Activated T-helper 9 cell treated with anti-CD3 and anti-CD28 coated beads, Interleukin-2, amount 50 U/mL, for 16 hours (primary cell): ENCODE data around the gene GREM2.

Source experiments
- DNase-seq: peaks from one replicate; pipeline ENCODE4 v3.0.0-alpha.2; 2020; ENCODE audit warnings: low read depth

The GREM2 gene

GRCh38 chr1:240555524-240555923, 56.4 kb downstream of the GREM2 start:
- DNase-seq, result no peak

DNA sequence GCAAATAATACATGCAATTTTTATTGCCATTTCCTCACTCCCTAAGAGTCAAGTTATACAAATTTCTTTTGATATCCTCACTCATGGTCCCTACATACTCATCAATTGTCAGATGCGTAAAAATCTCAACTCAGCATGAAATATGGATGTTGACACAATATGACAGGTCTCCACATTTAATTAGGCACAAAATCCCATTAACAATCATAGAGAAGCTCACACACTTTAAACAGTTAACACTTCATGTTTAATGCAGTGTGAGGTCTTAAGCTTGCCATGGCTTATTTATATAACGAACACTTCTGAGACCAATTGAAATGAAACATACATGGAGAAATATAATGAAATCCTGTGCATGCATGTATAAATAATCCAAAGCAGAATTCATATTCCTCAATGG, 58.6 kb downstream of the GREM2 start:
- DNase-seq, result no peak

GRCh38 chr1:240539769-240540414, 72.1 kb downstream of the GREM2 start:
- no peak for DNase-seq

DNA sequence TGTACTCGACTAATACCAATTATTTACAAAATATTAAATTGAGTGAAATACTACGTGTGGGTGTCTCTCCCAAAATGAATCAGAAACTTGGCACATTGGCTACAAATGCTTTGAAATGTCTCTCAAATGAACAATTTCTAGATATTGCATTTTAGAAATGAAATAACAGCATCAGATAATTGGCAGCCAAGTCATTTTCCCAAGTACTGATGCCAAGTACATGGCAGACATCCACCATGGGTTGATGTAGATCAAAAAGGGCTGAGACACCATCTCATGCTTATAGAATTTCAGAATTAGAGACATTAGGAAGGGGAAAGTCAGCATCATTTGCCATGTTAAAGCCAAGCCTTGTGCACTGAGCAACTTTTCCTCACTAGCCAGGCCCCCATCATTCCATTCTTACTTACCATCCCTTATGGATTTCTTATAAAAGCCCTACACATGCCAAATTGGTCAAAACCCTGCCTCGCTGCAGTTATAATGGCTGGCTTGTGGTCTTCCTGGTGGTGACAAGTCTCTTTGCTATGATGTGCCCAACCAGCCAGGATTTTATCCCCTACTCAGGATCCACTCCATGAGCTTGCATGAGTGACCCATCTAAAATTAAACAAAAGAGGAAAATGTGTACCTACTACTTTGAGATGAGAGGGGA, 73.1 kb downstream of the GREM2 start:
- DNase-seq, result no peak

GRCh38 chr1:240533154-240533780, 78.7 kb downstream of the GREM2 start:
- DNase-seq, result no peak

- no peak for DNase-seq
Measured at GRCh38 chr1:240528591-240528990, 83.4 kb downstream of the GREM2 start.

DNA sequence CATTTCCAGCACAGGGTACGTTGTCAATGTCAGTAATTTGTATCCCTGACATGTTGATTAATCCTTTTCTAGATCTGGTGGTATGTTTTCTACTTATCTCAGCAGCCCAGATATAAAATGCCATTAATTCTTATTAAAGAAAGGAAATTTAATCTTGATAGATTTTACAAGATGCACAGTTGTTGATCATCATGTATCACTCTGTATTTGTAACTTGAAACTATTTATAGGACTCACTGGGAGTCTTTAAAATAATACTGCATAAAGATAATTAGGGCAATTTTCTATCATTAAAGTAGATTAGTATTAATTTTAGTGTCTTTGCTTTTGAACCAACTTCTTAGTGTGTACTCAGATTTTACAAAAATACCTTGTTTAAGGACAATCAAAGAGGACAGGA, 84.9 kb downstream of the GREM2 start:
- DNase-seq, result no peak

- no peak for DNase-seq
Measured at GRCh38 chr1:240526312-240526711, 85.6 kb downstream of the GREM2 start.

DNA sequence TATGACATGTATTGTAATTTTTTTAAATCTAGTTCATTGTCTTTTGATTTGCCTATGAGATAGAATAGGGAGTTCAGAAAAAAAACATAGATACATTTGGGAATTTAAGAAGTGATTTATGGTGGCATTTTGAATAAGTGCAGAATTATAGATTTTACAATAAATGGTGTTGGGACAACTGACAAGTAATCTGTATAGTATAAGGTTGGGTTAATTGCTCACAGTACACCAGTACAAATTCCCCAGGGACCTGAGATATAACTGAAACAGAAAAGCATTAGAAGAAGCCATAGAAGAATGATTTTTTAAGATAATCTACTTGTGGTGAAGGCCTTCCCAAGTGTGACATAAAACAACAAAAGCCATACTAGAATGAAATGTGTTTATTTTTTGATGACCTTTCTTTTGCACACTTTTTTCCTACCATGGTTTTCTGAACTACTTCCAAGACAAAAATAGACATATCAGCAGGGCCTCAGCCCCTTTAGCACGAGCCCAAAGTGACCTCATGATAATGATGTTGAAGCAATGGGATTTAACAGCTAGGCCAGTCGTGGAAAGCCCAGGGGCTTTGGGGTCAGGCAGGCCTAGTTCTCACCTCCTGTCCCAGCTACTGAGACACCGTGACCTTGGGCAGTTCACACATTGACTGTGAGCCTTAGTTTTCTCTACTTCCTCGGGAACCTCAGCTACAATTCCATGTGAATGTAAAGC, 87.4 kb downstream of the GREM2 start:
- no peak for DNase-seq

GRCh38 chr1:240522122-240522822, 89.7 kb downstream of the GREM2 start:
- DNase-seq, result no peak

GRCh38 chr1:240517891-240518290, 94.1 kb downstream of the GREM2 start:
- no peak for DNase-seq

DNA sequence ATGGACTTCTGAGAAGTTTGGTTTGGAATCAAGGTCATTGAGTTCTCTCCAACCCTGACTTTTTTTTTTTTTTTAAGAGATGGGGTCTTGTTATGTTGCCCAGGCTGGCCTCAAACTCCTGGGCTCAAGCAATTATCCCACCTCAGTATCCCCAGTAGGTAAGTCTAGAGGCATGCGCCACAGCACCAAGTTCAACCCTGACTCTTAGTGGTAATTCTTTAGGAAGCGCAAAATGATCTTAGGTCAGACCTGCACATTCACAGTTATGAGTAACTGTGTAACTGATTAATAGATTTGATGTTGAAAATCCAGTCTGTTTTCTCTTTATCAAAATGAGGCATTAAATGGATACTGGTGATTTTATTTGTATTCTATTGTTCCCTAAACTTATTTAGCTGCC, 95.9 kb downstream of the GREM2 start:
- no peak for DNase-seq

GRCh38 chr1:240515505-240515904, 96.5 kb downstream of the GREM2 start:
- DNase-seq, result no peak

DNA sequence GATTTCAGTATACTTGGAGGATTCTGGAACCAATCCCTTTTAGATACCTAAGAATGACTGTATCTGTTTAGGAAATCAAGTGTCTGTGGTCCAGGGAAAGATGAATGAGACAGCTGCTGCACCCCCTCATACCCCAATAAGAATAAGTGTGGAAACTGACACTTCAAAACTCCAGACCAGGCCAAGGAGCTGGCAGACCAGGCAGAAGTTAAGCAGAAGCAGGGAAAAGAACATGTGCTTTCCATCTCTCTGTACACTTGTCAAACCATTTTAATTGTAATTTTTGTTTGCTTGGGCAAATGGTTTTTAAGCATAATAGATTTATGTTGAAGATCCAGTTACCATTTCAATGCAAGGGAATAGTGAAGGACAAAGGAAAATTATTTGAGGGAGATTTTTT, 100.2 kb downstream of the GREM2 start:
- DNase-seq, result no peak

GRCh38 chr1:240508950-240509349, 103.0 kb downstream of the GREM2 start:
- no peak for DNase-seq

DNA sequence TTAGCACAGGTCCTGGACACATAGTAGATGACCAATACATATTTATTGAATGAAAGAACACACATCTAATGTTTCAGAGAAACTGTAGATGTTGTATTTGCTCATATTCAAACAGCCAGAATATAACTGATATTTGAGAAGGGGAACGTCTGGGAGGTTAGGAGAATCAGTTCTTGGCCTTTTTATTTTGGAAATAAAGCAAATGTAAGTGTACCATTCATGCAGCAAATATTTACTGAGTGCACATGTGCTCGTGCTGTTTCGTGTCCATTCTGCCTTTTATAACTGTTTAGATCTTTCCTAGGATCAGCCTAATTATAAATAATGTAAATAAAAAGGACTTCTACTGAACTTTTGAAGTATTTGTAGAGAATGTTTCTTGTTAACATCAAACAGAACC, 103.8 kb downstream of the GREM2 start:
- no peak for DNase-seq

- no peak for DNase-seq
Measured at GRCh38 chr1:240506176-240506575, 105.8 kb downstream of the GREM2 start.

- no peak for DNase-seq
Measured at GRCh38 chr1:240503558-240503957, 108.4 kb downstream of the GREM2 start.

GRCh38 chr1:240503036-240503435, 108.9 kb downstream of the GREM2 start:
- DNase-seq, result no peak

GRCh38 chr1:240501115-240501514, 110.8 kb downstream of the GREM2 start:
- no peak for DNase-seq

DNA sequence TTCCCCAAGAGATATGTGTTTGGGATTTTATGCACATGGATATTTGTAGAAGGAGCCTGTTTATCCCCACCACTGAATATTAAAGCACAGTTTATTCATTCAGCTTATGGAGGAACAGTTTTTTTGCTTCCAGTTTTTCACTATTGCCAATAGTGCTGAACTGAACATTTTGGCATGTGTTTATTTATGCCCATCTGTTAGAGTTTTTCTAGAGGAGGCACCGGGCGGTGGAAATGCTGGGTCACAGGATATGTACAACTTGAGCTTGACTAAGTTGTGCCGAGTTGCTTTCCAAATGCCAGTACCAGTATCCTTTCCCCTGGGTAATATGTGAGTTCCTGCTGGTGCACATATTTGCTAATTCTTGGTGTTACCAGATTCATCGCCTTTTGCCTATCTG, 111.3 kb downstream of the GREM2 start:
- DNase-seq, result no peak

- no peak for DNase-seq
Measured at GRCh38 chr1:240499012-240499411, 112.9 kb downstream of the GREM2 start.
